Measurements from ENCODE around the gene POU2F2.

Gene POU2F2

GRCh38 chr19:42074513-42075363 lies 57.5 kb downstream of the POU2F2 start:
- Mint-ChIP-seq H3K9me3 (no peaks in the 10 kb centered on the region), H3K4me3 (peak overlapping the region; percentile 93 to 94), H3K4me1 (peaks cover 30% of the 10 kb centered on the region), H3K27ac (peak overlapping the region; percentile 99), H3K27me3 (peaks cover 13% of the 10 kb centered on the region)
- ATAC-seq (no peak), DNase-seq (peak in 1 of 2 donors; percentile 28)

- peaks cover 13% of the 10 kb centered on the region for H3K27me3 Mint-ChIP-seq
- no peak overlapping the region for H3K27ac Mint-ChIP-seq
- H3K4me1 Mint-ChIP-seq: no peaks in the 10 kb centered on the region
- no peak for ATAC-seq
- no peak for DNase-seq
- no peaks in the 10 kb centered on the region for H3K9me3 Mint-ChIP-seq
- no peak overlapping the region for H3K4me3 Mint-ChIP-seq
Observed at GRCh38 chr19:42071247-42071646, 61.0 kb downstream of the POU2F2 start.

GRCh38 chr19:42069619-42070351 lies 62.5 kb downstream of the POU2F2 start, which contains the start of gene GRIK5:
TSS of gene GRIK5 (minus strand) at chr19:42070206. CDS start at chr19:42065770, 4,436 bp downstream.
- peaks cover 21% of the 10 kb centered on the region for H3K27me3 Mint-ChIP-seq
- no peaks in the 10 kb centered on the region for H3K4me1 Mint-ChIP-seq
- no peak within 1 kb of the TSS for H3K27ac Mint-ChIP-seq
- peak; percentile 46 for ATAC-seq
- no peak within 1 kb of the TSS for H3K4me3 Mint-ChIP-seq
- DNase-seq: no peak
- no peaks in the 10 kb centered on the region for H3K9me3 Mint-ChIP-seq

- Mint-ChIP-seq H3K27ac (no peak overlapping the region), H3K27me3 (peaks cover 29% of the 10 kb centered on the region), H3K4me1 (no peaks in the 10 kb centered on the region), H3K9me3 (no peaks in the 10 kb centered on the region), H3K4me3 (no peak overlapping the region)
- DNase-seq (no peak), ATAC-seq (no peak)
Observed at GRCh38 chr19:42068756-42069571, 63.3 kb downstream of the POU2F2 start.

- Mint-ChIP-seq H3K4me3 (no peak overlapping the region), H3K4me1 (no peaks in the 10 kb centered on the region), H3K27me3 (peaks cover 29% of the 10 kb centered on the region), H3K27ac (no peak overlapping the region), H3K9me3 (no peaks in the 10 kb centered on the region)
- ATAC-seq (no peak), DNase-seq (no peak)
Observed at GRCh38 chr19:42068361-42068755, 63.9 kb downstream of the POU2F2 start.

GRCh38 chr19:42067315-42067888 lies 64.8 kb downstream of the POU2F2 start:
- no peak overlapping the region for H3K27ac Mint-ChIP-seq
- no peak overlapping the region for H3K4me3 Mint-ChIP-seq
- H3K4me1 Mint-ChIP-seq: no peaks in the 10 kb centered on the region
- H3K9me3 Mint-ChIP-seq: no peaks in the 10 kb centered on the region
- ATAC-seq (no peak), DNase-seq (no peak)
- H3K27me3 Mint-ChIP-seq: peaks cover 29% of the 10 kb centered on the region

GRCh38 chr19:42066075-42066754 lies 66.0 kb downstream of the POU2F2 start:
- no peaks in the 10 kb centered on the region for H3K4me1 Mint-ChIP-seq

GRCh38 chr19:42065511-42065910 lies 66.7 kb downstream of the POU2F2 start:
- no peak overlapping the region for H3K27ac Mint-ChIP-seq
- H3K4me3 Mint-ChIP-seq: no peak overlapping the region
- no peaks in the 10 kb centered on the region for H3K4me1 Mint-ChIP-seq
- H3K27me3 Mint-ChIP-seq: peaks cover 23% of the 10 kb centered on the region
- DNase-seq: no peak
- no peaks in the 10 kb centered on the region for H3K9me3 Mint-ChIP-seq
- ATAC-seq: no peak

More at GRCh38 chr19:42066075-42066754, 66.0 kb downstream of the POU2F2 start:
- no peak overlapping the region for H3K4me3 Mint-ChIP-seq
- DNase-seq (no peak), ATAC-seq (no peak)
- H3K9me3 Mint-ChIP-seq: no peaks in the 10 kb centered on the region
- peaks cover 29% of the 10 kb centered on the region for H3K27me3 Mint-ChIP-seq
- H3K27ac Mint-ChIP-seq: no peak overlapping the region

GRCh38 chr19:42065051-42065450 lies 67.2 kb downstream of the POU2F2 start:
- no peaks in the 10 kb centered on the region for H3K4me1 Mint-ChIP-seq
- ATAC-seq (no peak), DNase-seq (no peak)
- no peaks in the 10 kb centered on the region for H3K9me3 Mint-ChIP-seq
- H3K27ac Mint-ChIP-seq: no peak overlapping the region
- H3K27me3 Mint-ChIP-seq: peaks cover 18% of the 10 kb centered on the region
- no peak overlapping the region for H3K4me3 Mint-ChIP-seq

- no peak for ATAC-seq
- Mint-ChIP-seq H3K9me3 (no peaks in the 10 kb centered on the region), H3K27me3 (peaks cover 17% of the 10 kb centered on the region), H3K4me3 (no peak overlapping the region), H3K4me1 (no peaks in the 10 kb centered on the region), H3K27ac (no peak overlapping the region)
- DNase-seq: no peak
Observed at GRCh38 chr19:42064432-42064831, 67.8 kb downstream of the POU2F2 start.

- Mint-ChIP-seq H3K9me3 (no peaks in the 10 kb centered on the region), H3K27ac (peak overlapping the region in 1 of 2 donors; percentile 35), H3K4me1 (no peaks in the 10 kb centered on the region), H3K4me3 (no peak overlapping the region), H3K27me3 (peaks cover 17% of the 10 kb centered on the region)
- ATAC-seq: no peak
- DNase-seq: no peak
Observed at GRCh38 chr19:42062381-42062780, 69.9 kb downstream of the POU2F2 start.

GRCh38 chr19:42060117-42060516 lies 72.1 kb downstream of the POU2F2 start:
- no peak for ATAC-seq
- H3K27me3 Mint-ChIP-seq: peaks cover 11% of the 10 kb centered on the region
- H3K27ac Mint-ChIP-seq: no peak overlapping the region
- H3K4me3 Mint-ChIP-seq: no peak overlapping the region
- no peaks in the 10 kb centered on the region for H3K9me3 Mint-ChIP-seq
- DNase-seq: no peak
- no peaks in the 10 kb centered on the region for H3K4me1 Mint-ChIP-seq

- no peak for DNase-seq
- ATAC-seq: no peak
- H3K4me1 Mint-ChIP-seq: no peaks in the 10 kb centered on the region
- peaks cover 2% of the 10 kb centered on the region for H3K27me3 Mint-ChIP-seq
- no peaks in the 10 kb centered on the region for H3K9me3 Mint-ChIP-seq
- H3K27ac Mint-ChIP-seq: no peak overlapping the region
- no peak overlapping the region for H3K4me3 Mint-ChIP-seq
Observed at GRCh38 chr19:42059196-42059595, 73.0 kb downstream of the POU2F2 start.

- H3K4me3 Mint-ChIP-seq: no peak overlapping the region
- H3K4me1 Mint-ChIP-seq: no peaks in the 10 kb centered on the region
- no peaks in the 10 kb centered on the region for H3K9me3 Mint-ChIP-seq
Observed at GRCh38 chr19:42057846-42058245, 74.4 kb downstream of the POU2F2 start.

GRCh38 chr19:42054205-42054604 lies 78.0 kb downstream of the POU2F2 start:
- Mint-ChIP-seq H3K4me1 (peaks cover 14% of the 10 kb centered on the region), H3K27ac (no peak overlapping the region), H3K27me3 (no peaks in the 10 kb centered on the region), H3K9me3 (no peaks in the 10 kb centered on the region), H3K4me3 (no peak overlapping the region)
- DNase-seq (no peak), ATAC-seq (no peak)

More at GRCh38 chr19:42057846-42058245, 74.4 kb downstream of the POU2F2 start:
- no peak overlapping the region for H3K27ac Mint-ChIP-seq
- H3K27me3 Mint-ChIP-seq: no peaks in the 10 kb centered on the region
- DNase-seq (no peak), ATAC-seq (no peak)

All from stimulated activated naive CD8-positive, alpha-beta T cell treated with anti-CD3 and anti-CD28 coated beads, Interleukin-15, amount 100 ng/mL, for 72 hours (primary cell).